HG02571 (cell line): ENCODE results near the gene TREM1.
A peak's percentile ranks its signal among the peaks of the same experiment; 100 is the strongest.

Source experiments
- ATAC-seq: cut with Tn5 transposase; IDR thresholded peaks from one replicate; pipeline ENCODE4 v1.9.1; 2021; ENCODE audit warnings: mild to moderate bottlenecking, moderate library complexity; ENCODE audit not compliant: unreplicated experiment

TREM1 gene

DNA sequence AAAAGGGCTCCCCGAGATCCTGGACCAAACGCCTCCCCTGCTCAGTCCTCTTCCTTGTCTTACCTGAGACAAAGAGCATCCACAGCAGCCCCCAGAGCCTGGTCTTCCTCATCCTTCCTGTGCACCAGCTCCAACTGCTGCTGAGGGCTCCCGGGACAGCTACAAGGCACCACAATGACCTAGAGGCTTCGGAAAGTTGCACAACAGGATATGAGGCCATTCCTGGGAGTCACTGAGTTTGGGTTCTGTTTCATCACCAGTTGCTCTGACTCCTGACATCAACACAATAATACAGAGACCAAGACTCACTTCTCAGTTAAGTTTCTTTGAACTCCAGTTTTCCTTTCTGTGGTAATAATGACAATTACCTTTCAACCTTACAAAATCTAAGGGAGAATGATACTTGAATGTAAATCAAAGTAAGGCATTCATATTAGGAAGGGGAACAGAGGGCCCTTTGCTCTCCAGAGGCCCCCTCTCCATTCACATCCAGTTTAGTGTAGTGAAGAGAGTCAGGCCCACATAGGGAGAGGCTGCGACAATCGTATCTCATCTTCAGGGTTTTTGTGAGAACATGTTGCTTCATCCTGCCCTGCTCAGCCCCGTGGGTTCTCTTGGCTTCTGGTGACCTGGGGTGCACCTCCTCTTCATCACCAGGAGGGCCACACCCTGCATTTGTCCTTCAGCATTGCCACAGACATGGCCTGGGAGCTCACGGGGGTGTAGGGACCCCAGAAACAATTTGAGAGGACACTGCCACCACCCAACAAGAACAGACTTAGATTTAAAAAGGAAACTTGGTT lies at the start of gene TREM1:
TSS of gene TREM1 (minus strand) at position 139 of the 803 bp plus-strand sequence. CDS start at position 112, 27 bp downstream.
- ATAC-seq, result no peak

DNA sequence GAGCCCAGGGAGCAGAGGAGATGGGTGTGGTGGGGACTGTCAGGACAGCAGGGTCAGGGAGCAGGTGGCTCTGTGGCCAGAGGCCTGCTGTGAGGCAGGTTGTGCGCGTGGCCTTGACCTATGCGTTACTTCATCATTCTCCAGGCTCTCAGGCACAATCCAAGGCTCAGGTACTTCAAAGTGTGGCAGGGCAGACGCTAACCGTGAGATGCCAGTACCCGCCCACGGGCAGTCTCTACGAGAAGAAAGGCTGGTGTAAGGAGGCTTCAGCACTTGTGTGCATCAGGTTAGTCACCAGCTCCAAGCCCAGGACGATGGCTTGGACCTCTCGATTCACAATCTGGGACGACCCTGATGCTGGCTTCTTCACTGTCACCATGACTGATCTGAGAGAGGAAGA lies 49.5 kb upstream of the TREM1 start:
- no peak for ATAC-seq

- no peak for ATAC-seq
Observed at GRCh38 chr6:41335296-41335695, 48.8 kb upstream of the TREM1 start, which contains the start of gene NCR2. Gene NCR2 (plus strand): TSS chr6:41335608. CDS start chr6:41335877, 269 bp downstream.

GRCh38 chr6:41334482-41335040 lies 48.1 kb upstream of the TREM1 start:
- no peak for ATAC-seq

DNA sequence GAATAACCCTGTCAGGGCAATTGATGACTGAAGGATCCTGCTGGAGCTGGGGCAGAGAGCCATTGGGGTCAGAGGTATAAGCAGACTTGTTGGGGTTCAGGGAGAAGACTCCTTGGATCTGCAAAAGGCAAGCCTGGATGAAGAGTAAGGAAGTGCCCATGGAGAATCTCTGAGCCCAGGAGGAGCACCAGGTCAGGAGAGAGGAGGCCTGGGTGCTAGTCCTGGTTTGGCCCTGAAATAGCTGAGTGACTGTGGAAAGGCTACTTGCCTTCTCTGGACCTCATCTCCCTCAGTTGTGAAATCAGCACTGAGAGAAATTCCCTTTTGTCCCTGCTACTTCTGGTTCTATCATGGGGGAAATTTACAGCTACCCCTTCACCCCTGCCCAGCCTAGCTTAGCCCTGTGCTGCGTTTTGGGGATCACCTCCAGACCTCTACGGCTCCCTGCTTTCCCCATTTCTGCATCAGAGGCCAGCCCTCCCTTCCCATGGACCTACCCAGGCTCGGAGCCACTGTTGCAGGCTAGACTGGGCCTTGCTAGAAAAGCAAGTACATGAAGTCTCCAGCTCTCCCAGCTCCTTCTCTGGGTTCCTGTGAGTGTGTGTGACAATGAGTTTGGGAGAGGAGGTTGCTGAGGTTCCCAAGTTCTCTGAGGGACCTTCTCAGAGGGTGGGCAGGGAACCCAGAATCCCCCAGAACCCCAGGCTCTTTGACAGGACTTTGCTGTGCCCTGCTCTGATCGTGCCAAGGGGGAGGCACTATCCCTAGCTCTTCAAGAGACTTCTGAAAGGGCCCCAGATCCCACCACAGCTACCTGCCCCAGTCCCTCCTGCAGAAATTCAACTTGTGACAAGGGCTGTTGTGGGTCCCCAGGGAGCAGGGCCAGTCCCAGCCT lies 46.6 kb upstream of the TREM1 start:
- ATAC-seq, result no peak

DNA sequence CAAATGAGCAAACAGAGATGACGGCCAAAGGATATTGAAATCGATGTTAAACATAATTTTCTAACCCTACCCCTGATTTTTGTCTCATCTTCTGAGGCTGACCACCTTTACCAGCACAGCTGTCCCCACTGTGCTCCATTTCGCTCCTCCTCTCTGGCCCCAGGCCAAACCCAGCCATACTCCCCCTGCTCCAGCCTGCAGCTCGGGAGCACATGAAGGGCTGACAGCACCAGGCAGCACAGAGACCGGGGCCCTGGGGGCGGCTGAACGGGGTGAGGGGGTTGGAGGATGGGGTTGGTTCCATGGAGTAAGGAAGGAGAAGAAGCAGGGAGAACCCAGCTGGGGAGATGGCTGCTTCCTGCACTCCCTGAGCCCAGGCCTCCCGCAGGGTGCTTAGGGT lies 45.8 kb upstream of the TREM1 start:
- no peak for ATAC-seq

GRCh38 chr6:41331401-41332150 lies 45.1 kb upstream of the TREM1 start:
- ATAC-seq, result no peak

- ATAC-seq, result no peak
Observed at GRCh38 chr6:41327177-41327576, 40.7 kb upstream of the TREM1 start.

DNA sequence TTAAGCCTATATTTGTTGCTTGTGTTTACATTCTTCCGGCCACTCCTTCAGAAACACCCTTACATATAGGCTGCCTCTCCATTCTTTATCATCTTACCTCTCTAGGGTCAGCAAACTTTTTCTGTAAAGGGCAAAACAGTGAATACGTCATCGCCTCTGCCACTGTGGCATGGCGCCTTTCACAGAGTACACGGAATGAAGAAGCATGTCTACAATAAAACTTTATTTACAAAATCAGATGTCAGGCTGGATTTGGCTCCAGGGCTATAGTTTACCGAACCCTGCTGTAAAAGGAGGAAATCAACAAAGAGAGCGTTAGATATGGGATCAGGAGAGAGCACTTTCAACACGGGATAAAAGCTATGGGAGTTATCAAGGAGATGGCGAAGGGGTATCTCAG lies 39.6 kb upstream of the TREM1 start:
- no peak for ATAC-seq

- no peak for ATAC-seq
Observed at GRCh38 chr6:41325446-41326066, 39.1 kb upstream of the TREM1 start.

- no peak for ATAC-seq
Observed at GRCh38 chr6:41321183-41321582, 34.7 kb upstream of the TREM1 start.

GRCh38 chr6:41318654-41319565 lies 32.4 kb upstream of the TREM1 start:
- peak; percentile 87 for ATAC-seq

- no peak for ATAC-seq
Observed at GRCh38 chr6:41318261-41318653, 31.8 kb upstream of the TREM1 start.

GRCh38 chr6:41315943-41316620 lies 29.6 kb upstream of the TREM1 start:
- ATAC-seq, result no peak

GRCh38 chr6:41315203-41315602 lies 28.7 kb upstream of the TREM1 start:
- no peak for ATAC-seq

DNA sequence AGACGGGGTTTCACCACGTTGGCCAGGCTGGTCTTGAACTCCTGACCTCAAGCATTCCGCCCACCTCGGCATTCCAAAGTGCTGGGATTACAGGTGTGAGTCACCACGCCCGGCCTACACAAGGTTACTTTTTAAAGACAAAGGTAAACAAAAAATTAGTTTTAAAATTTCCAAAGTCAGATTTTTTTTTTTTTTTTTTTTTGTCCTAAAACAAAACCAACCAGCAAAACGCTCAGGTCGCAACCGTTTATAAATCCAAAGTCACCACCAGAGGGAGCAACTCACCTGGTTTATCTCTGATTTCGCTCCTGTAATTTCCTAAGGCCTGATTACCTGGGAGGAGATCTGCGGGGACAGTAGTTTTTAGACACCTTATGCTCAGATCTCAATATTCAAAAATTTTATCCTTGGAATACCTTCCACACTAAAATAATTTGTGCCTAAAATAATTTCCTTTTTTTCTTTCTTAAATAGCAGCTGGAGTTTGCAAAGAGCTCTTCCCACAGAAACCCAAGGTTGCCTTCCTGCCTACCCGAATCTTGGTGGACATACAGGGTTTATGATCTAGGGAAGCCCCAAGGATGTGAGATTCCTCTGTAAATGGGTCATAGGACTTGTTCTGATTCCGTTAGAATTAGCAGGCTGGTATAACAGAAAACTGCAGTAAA lies 19.8 kb upstream of the TREM1 start:
- ATAC-seq, result no peak

DNA sequence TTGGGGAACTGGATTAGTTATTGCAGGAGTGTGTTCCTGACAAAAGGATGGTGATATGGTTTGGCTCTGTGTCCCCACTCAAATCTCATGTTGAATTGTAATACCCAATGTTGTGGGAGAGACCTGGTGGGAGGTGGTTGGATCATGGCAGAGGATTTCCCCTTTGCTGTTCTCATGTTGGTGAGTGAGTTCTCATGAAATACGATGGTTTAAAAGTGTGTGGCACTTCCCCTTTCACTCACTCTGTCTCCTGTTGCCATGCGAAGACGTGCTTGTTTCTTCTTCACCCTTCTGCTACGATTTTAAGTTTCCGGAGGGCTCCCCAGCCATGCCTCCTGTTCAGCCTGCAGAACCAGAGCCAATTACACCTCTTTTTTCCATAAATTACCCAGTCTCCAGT lies 16.2 kb upstream of the TREM1 start:
- no peak for ATAC-seq

- no peak for ATAC-seq
Observed at GRCh38 chr6:41298785-41299502, 12.5 kb upstream of the TREM1 start.
